Astrocyte (in vitro differentiated cells and primary cell): ENCODE measurements around the gene CALCOCO1. TPM values are rescaled to one million over a fixed set of nuclear protein-coding genes. Genes with fewer than 3 reads are reported as not detected.

Experiments used
- DNase-seq: peaks from one replicate; pipeline ENCODE4 v3.0.0-alpha.2; 2010; ENCODE audit warnings: low read depth
- FAIRE-seq: peaks from 2 replicates; lab custom pipeline; 2011; peaks lifted over from hg19 to GRCh38; lab: Jason Lieb, UNC
- H2AFZ ChIP-seq: 2 replicates; pipeline ENCODE4 v1.6.0; 2012; ENCODE audit warnings: low read depth, low read length, inconsistent platforms
- H3K27ac ChIP-seq: 2 replicates; pipeline ENCODE4 v1.5.1; 2011; ENCODE audit warnings: low read depth, low read length, inconsistent platforms
- H3K27me3 ChIP-seq: 2 replicates; pipeline ENCODE4 v1.6.0; 2011; ENCODE audit warnings: low read length, inconsistent platforms; ENCODE audit not compliant: insufficient read depth
- H3K36me3 ChIP-seq: 2 replicates; pipeline ENCODE4 v1.5.1; 2011; ENCODE audit warnings: low read length, inconsistent platforms; ENCODE audit not compliant: insufficient read depth
- H3K4me1 ChIP-seq: 2 replicates; pipeline ENCODE4 v1.5.1; 2011; ENCODE audit warnings: low read length, inconsistent platforms; ENCODE audit not compliant: insufficient read depth
- H3K4me2 ChIP-seq: 2 replicates; pipeline ENCODE4 v1.6.0; 2012; ENCODE audit warnings: low read length, inconsistent platforms
- H3K4me3 ChIP-seq: 2 replicates; pipeline ENCODE4 v1.5.1; 2011; ENCODE audit warnings: low read depth, mild to moderate bottlenecking, low read length, inconsistent platforms; ENCODE audit not compliant: insufficient read depth
- H3K79me2 ChIP-seq: 2 replicates; pipeline ENCODE4 v1.6.0; 2012; ENCODE audit warnings: mild to moderate bottlenecking, low read length, inconsistent platforms; ENCODE audit not compliant: insufficient read depth
- H3K9ac ChIP-seq: 2 replicates; pipeline ENCODE4 v1.6.0; 2012; ENCODE audit warnings: mild to moderate bottlenecking, low read length, inconsistent platforms
- H3K9me3 ChIP-seq: 2 replicates; pipeline ENCODE4 v1.5.1; 2012; ENCODE audit warnings: low read depth, mild to moderate bottlenecking, low read length, inconsistent platforms; ENCODE audit not compliant: insufficient read depth
- H4K20me1 ChIP-seq: 2 replicates; pipeline ENCODE4 v1.6.0; 2012; ENCODE audit warnings: low read length, inconsistent platforms; ENCODE audit not compliant: insufficient read depth
- H3K27ac Mint-ChIP-seq: one replicate; pipeline ENCODE4 v1.8.0; 2021; ENCODE audit warnings: mild to moderate bottlenecking, mixed read lengths; ENCODE audit not compliant: unreplicated experiment
- H3K27me3 Mint-ChIP-seq: one replicate; pipeline ENCODE4 v1.8.0; 2021; ENCODE audit warnings: low read depth, mixed read lengths; ENCODE audit not compliant: unreplicated experiment
- H3K36me3 Mint-ChIP-seq: one replicate; pipeline ENCODE4 v1.8.0; 2021; ENCODE audit warnings: low read depth, mixed read lengths; ENCODE audit not compliant: unreplicated experiment
- H3K4me1 Mint-ChIP-seq: one replicate; pipeline ENCODE4 v1.8.0; 2021; ENCODE audit warnings: low read depth, mixed read lengths; ENCODE audit not compliant: unreplicated experiment
- H3K4me3 Mint-ChIP-seq: one replicate; pipeline ENCODE4 v1.8.0; 2021; ENCODE audit warnings: mild to moderate bottlenecking, moderate library complexity, mixed read lengths; ENCODE audit not compliant: unreplicated experiment
- H3K9me3 Mint-ChIP-seq: one replicate; pipeline ENCODE4 v1.8.0; 2021; ENCODE audit warnings: mild to moderate bottlenecking, mixed read lengths; ENCODE audit not compliant: unreplicated experiment
- CTCF ChIP-seq: IDR thresholded peaks from 2 replicates; pipeline ENCODE4 v1.5.1; 2011; ENCODE audit warnings: low read depth, mild to moderate bottlenecking, inconsistent platforms, low read length, moderate library complexity; ENCODE audit not compliant: insufficient read depth
- EZH2 ChIP-seq: IDR thresholded peaks from 2 replicates; pipeline ENCODE4 v1.6.1; 2012; ENCODE audit warnings: mild to moderate bottlenecking, low read length, inconsistent platforms; ENCODE audit not compliant: insufficient read depth
- total RNA-seq: library from RNA; stranded (reverse); gene quantifications from 2 replicates; pipeline ENCODE4 v1.2.1, GENCODE V29; 2021

The CALCOCO1 gene
- total RNA-seq, 1 donor from 2014 or later = 85.2 TPM

- H3K79me2 ChIP-seq = peaks cover 30% of the 10 kb centered on the region
- H3K27ac Mint-ChIP-seq = peak within 1 kb of the TSS; percentile 97
- H3K9me3 Mint-ChIP-seq = no peaks in the 10 kb centered on the region
- no peaks in the 10 kb centered on the region for H3K9me3 ChIP-seq
- H3K27me3 ChIP-seq = no peaks in the 10 kb centered on the region
- peak; percentile 17 for FAIRE-seq
- H3K27me3 Mint-ChIP-seq = peaks cover 7% of the 10 kb centered on the region
- peak; percentile 98 for TF ChIP-seq CTCF
- TF ChIP-seq EZH2 = no peak
- H3K4me3 Mint-ChIP-seq = peak within 1 kb of the TSS; percentile 99
- DNase-seq = peak; percentile 91
- peak within 1 kb of the TSS; percentile 82 for H3K27ac ChIP-seq
- peaks cover 24% of the 10 kb centered on the region for H3K4me1 ChIP-seq
- peak within 1 kb of the TSS; percentile 85 for H3K9ac ChIP-seq
- peak within 1 kb of the TSS; percentile 85 for H3K4me3 ChIP-seq
- no peaks in the 10 kb centered on the region for H4K20me1 ChIP-seq
- no peaks in the 10 kb centered on the region for H3K36me3 ChIP-seq
- H3K36me3 Mint-ChIP-seq = peaks cover 3% of the 10 kb centered on the region
- peaks cover 8% of the 10 kb centered on the region for H3K4me1 Mint-ChIP-seq
- peak within 1 kb of the TSS; percentile 93 for H2AFZ ChIP-seq
- peak within 1 kb of the TSS; percentile 95 for H3K4me2 ChIP-seq
Observed at GRCh38 chr12:53675701-53676607, 51.3 kb downstream of the CALCOCO1 start, which contains the start of gene ATP5MC2. Gene ATP5MC2, minus strand, starts transcription at chr12:53676083. Its CDS starts 3,469 bp downstream, at chr12:53672614.

- H3K79me2 ChIP-seq = peaks cover 33% of the 10 kb centered on the region
- H3K4me3 ChIP-seq = peak overlapping the region; percentile 85
- H3K4me2 ChIP-seq = peak overlapping the region; percentile 95
- peak overlapping the region; percentile 85 for H3K9ac ChIP-seq
- FAIRE-seq = no peak
- H3K27ac ChIP-seq = peak overlapping the region; percentile 82
- no peaks in the 10 kb centered on the region for H3K27me3 ChIP-seq
- H3K27ac Mint-ChIP-seq = peak overlapping the region; percentile 97
- no peaks in the 10 kb centered on the region for H3K9me3 Mint-ChIP-seq
- no peaks in the 10 kb centered on the region for H4K20me1 ChIP-seq
- H3K4me3 Mint-ChIP-seq = peak overlapping the region; percentile 99
- H3K27me3 Mint-ChIP-seq = peaks cover 7% of the 10 kb centered on the region
- peaks cover 8% of the 10 kb centered on the region for H3K36me3 Mint-ChIP-seq
- TF ChIP-seq CTCF (no peak), EZH2 (no peak)
- H3K4me1 Mint-ChIP-seq = peaks cover 14% of the 10 kb centered on the region
- H2AFZ ChIP-seq = peak overlapping the region; percentile 93
- peaks cover 5% of the 10 kb centered on the region for H3K36me3 ChIP-seq
- no peaks in the 10 kb centered on the region for H3K9me3 ChIP-seq
- DNase-seq = no peak
- H3K4me1 ChIP-seq = peaks cover 24% of the 10 kb centered on the region
Observed at GRCh38 chr12:53674977-53675700, 52.1 kb downstream of the CALCOCO1 start.
